ENCODE measurements around the gene ZMYND12. TPM values are rescaled to one million over a fixed set of nuclear protein-coding genes. Genes with fewer than 3 reads are reported as not detected.

Gene ZMYND12
- total RNA-seq, 4 donors from 2014 or later: 0.19 to 0.79 TPM; not detected in 2

GRCh38 chr1:42469727-42470126 lies 13.9 kb upstream of the ZMYND12 start:
- no peaks in the 10 kb centered on the region for H3K36me3 ChIP-seq
- no peaks in the 10 kb centered on the region for H3K4me1 ChIP-seq
- no peaks in the 10 kb centered on the region for H3K27me3 ChIP-seq
- no peak overlapping the region for H3K4me3 ChIP-seq
- no peak for DNase-seq
- intact Hi-C loops (cut with DNase I): no loop called here
- H3K27ac ChIP-seq: no peak overlapping the region
- TF ChIP-seq CTCF (IDR thresholded peaks at IDR 0.05) (no peak), POLR2A (IDR thresholded peaks at IDR 0.05) (no peak)
- whole genome bisulfite sequencing, 2 donors: 86 to 92% methylated on average over 2 of the region's 2 CpGs
- no peaks in the 10 kb centered on the region for H3K9me3 ChIP-seq

- H3K36me3 ChIP-seq: peaks cover 0 to 3% (median 0%) of the 10 kb centered on the region in 3 donors
- no peak for TF ChIP-seq CTCF (IDR thresholded peaks at IDR 0.05)
- no peak for TF ChIP-seq POLR2A (IDR thresholded peaks at IDR 0.05)
- H3K9me3 ChIP-seq: no peaks in the 10 kb centered on the region
- 73 to 75% methylated on average over 2 of the region's 2 CpGs for WGBS, 2 donors
- peaks cover 0 to 19% (median 13%) of the 10 kb centered on the region in 3 donors for H3K4me1 ChIP-seq
- H3K27me3 ChIP-seq: no peaks in the 10 kb centered on the region
- no peak overlapping the region for H3K27ac ChIP-seq
- H3K4me3 ChIP-seq: no peak overlapping the region
- intact Hi-C loops (cut with DNase I): no loop called here
- no peak for DNase-seq
Observed at GRCh38 chr1:42466030-42466429, 10.2 kb upstream of the ZMYND12 start.

GRCh38 chr1:42463921-42464320 lies 8.1 kb upstream of the ZMYND12 start:
- peaks cover 0 to 19% (median 13%) of the 10 kb centered on the region in 3 donors for H3K4me1 ChIP-seq
- H3K4me3 ChIP-seq: peak overlapping the region in 3 of 4 donors; percentile 62 to 79 (median 76)
- H3K27me3 ChIP-seq: no peaks in the 10 kb centered on the region
- H3K36me3 ChIP-seq: peaks cover 0 to 24% (median 0%) of the 10 kb centered on the region in 3 donors
- TF ChIP-seq POLR2A (IDR thresholded peaks at IDR 0.05) (no peak), CTCF (IDR thresholded peaks at IDR 0.05) (no peak)
- intact Hi-C loops (cut with DNase I): no loop called here
- DNase-seq: no peak
- WGBS, 2 donors: 77 to 85% methylated on average over 3 of the region's 3 CpGs
- no peak overlapping the region for H3K27ac ChIP-seq
- no peaks in the 10 kb centered on the region for H3K9me3 ChIP-seq

GRCh38 chr1:42462828-42463763 lies 7.3 kb upstream of the ZMYND12 start, which contains the start of gene CCDC30:
Gene CCDC30 (plus strand): TSS chr1:42463286. CDS start chr1:42480552, 17,266 bp downstream.
- H3K36me3 ChIP-seq: peaks cover 0 to 33% (median 0%) of the 10 kb centered on the region in 3 donors
- H3K4me1 ChIP-seq: peaks cover 0 to 21% (median 13%) of the 10 kb centered on the region in 3 donors
- no peaks in the 10 kb centered on the region for H3K27me3 ChIP-seq
- peak within 1 kb of the TSS; percentile 52 to 79 (median 69) for H3K4me3 ChIP-seq
- intact Hi-C loops (cut with DNase I): no loop called here
- H3K9me3 ChIP-seq: no peaks in the 10 kb centered on the region
- DNase-seq: peak; percentile 90
- TF ChIP-seq CTCF (IDR thresholded peaks at IDR 0.05) (no peak), POLR2A (IDR thresholded peaks at IDR 0.05) (no peak)
- H3K27ac ChIP-seq: peak within 1 kb of the TSS in 2 of 4 donors; percentile 39 to 54
- WGBS, 2 donors: 0 to 1% methylated on average over 36 to 54 of the region's 59 CpGs

GRCh38 chr1:42461196-42461595 lies 5.4 kb upstream of the ZMYND12 start:
- TF ChIP-seq CTCF (IDR thresholded peaks at IDR 0.05): no peak
- TF ChIP-seq POLR2A (IDR thresholded peaks at IDR 0.05): no peak
- H3K4me1 ChIP-seq: peaks cover 8 to 35% (median 24%) of the 10 kb centered on the region in 3 donors
- H3K9me3 ChIP-seq: no peaks in the 10 kb centered on the region
- DNase-seq: no peak
- no peaks in the 10 kb centered on the region for H3K27me3 ChIP-seq
- H3K4me3 ChIP-seq: no peak overlapping the region
- intact Hi-C loops (cut with DNase I): no loop called here
- H3K36me3 ChIP-seq: peaks cover 0 to 38% (median 0%) of the 10 kb centered on the region in 3 donors
- H3K27ac ChIP-seq: no peak overlapping the region
- WGBS, 2 donors: 100% methylated on average over 1 of the region's 2 CpGs

Data from esophagus squamous epithelium (tissue), 5 donors.